ENCODE data around the gene ALDOA.

ALDOA gene

DNA sequence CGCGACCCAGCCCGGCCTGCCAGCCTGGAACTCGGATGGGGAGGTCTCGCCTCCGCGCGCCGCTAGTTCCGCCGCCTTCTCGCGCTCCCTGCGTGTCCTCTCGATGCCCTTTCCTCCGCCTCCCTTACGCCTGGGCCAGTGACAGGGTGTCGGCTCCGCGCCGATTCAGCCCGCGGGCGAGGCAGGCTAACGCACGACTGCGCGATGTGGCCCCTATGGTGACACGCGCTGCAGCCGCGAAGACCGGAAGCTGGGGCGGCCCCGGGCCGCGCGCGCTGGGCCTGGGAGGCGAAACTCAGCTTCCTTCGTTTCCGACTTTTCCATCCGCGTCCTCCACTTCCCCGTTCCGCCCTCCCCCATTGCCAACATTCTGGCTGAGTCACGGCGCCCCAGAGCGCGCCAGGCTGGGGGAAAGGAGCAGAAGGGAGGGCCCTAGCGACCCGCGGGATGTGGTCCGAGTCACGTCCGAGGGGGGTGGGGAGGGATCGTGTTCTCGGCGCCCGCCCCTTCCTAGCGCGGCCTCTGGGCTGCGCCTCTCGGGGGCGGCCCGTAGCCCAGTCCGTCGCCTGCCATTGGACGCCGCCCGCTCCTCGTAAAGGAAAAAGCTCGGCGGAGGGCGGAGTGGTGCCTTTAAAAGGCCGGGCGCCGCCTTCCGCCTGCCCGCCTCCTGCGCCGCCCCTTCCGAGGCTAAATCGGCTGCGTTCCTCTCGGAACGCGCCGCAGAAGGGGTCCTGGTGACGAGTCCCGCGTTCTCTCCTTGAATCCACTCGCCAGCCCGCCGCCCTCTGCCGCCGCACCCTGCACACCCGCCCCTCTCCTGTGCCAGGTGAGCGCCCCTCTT, at the start of gene ALDOA:
Gene ALDOA (plus strand): TSS at position 659 of the 841 bp plus-strand sequence. CDS start 1,138 bp downstream, outside the sequence.
- TF ChIP-seq TCF12 (IDR thresholded peaks at IDR 0.05; ENCODE audit: low read depth) (peak; percentile 91), TEAD4 (IDR thresholded peaks at IDR 0.05) (peak; percentile 65), NFIC (IDR thresholded peaks at IDR 0.05) (peak; percentile 49; the same call in 1 of the 2 replicates), EGR1 (IDR thresholded peaks at IDR 0.05) (peak; percentile 6; the same call in 1 of the 2 replicates), FOXM1 (IDR thresholded peaks at IDR 0.05; ENCODE audit: borderline replicate concordance, low read depth) (no peak), RAD21 (IDR thresholded peaks at IDR 0.05; ENCODE audit: low read depth) (no peak; the same call in 1 of the 2 replicates), EP300 (IDR thresholded peaks at IDR 0.05; ENCODE audit: borderline replicate concordance) (peak; percentile 69; the same call in 1 of the 2 replicates), ZBTB7A (IDR thresholded peaks at IDR 0.05; ENCODE audit: low read depth) (no peak; the same call in 1 of the 2 replicates), CREB1 (IDR thresholded peaks at IDR 0.05; ENCODE audit: low read depth) (peak; percentile 39; the same call in 1 of the 2 replicates), YY1 (IDR thresholded peaks at IDR 0.05; ENCODE audit: low read depth) (peak; percentile 10; the same call in 1 of the 2 replicates), CEBPB (IDR thresholded peaks at IDR 0.05) (no peak), TAF1 (IDR thresholded peaks at IDR 0.05; ENCODE audit: low read depth) (peak; percentile 78)
- TF ChIP-seq, protein P1, sequence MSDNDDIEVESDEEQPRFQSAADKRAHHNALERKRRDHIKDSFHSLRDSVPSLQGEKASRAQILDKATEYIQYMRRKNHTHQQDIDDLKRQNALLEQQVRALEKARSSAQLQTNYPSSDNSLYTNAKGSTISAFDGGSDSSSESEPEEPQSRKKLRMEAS (IDR thresholded peaks at IDR 0.05): peak; percentile 95
- TF ChIP-seq, protein P2, sequence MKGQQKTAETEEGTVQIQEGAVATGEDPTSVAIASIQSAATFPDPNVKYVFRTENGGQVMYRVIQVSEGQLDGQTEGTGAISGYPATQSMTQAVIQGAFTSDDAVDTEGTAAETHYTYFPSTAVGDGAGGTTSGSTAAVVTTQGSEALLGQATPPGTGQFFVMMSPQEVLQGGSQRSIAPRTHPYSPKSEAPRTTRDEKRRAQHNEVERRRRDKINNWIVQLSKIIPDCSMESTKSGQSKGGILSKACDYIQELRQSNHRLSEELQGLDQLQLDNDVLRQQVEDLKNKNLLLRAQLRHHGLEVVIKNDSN (IDR thresholded peaks at IDR 0.05): peak; percentile 35; the same call in 1 of the 2 replicates
- TF ChIP-seq, protein P3, sequence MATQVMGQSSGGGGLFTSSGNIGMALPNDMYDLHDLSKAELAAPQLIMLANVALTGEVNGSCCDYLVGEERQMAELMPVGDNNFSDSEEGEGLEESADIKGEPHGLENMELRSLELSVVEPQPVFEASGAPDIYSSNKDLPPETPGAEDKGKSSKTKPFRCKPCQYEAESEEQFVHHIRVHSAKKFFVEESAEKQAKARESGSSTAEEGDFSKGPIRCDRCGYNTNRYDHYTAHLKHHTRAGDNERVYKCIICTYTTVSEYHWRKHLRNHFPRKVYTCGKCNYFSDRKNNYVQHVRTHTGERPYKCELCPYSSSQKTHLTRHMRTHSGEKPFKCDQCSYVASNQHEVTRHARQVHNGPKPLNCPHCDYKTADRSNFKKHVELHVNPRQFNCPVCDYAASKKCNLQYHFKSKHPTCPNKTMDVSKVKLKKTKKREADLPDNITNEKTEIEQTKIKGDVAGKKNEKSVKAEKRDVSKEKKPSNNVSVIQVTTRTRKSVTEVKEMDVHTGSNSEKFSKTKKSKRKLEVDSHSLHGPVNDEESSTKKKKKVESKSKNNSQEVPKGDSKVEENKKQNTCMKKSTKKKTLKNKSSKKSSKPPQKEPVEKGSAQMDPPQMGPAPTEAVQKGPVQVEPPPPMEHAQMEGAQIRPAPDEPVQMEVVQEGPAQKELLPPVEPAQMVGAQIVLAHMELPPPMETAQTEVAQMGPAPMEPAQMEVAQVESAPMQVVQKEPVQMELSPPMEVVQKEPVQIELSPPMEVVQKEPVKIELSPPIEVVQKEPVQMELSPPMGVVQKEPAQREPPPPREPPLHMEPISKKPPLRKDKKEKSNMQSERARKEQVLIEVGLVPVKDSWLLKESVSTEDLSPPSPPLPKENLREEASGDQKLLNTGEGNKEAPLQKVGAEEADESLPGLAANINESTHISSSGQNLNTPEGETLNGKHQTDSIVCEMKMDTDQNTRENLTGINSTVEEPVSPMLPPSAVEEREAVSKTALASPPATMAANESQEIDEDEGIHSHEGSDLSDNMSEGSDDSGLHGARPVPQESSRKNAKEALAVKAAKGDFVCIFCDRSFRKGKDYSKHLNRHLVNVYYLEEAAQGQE (IDR thresholded peaks at IDR 0.05; ENCODE audit: low read depth): no peak

DNA sequence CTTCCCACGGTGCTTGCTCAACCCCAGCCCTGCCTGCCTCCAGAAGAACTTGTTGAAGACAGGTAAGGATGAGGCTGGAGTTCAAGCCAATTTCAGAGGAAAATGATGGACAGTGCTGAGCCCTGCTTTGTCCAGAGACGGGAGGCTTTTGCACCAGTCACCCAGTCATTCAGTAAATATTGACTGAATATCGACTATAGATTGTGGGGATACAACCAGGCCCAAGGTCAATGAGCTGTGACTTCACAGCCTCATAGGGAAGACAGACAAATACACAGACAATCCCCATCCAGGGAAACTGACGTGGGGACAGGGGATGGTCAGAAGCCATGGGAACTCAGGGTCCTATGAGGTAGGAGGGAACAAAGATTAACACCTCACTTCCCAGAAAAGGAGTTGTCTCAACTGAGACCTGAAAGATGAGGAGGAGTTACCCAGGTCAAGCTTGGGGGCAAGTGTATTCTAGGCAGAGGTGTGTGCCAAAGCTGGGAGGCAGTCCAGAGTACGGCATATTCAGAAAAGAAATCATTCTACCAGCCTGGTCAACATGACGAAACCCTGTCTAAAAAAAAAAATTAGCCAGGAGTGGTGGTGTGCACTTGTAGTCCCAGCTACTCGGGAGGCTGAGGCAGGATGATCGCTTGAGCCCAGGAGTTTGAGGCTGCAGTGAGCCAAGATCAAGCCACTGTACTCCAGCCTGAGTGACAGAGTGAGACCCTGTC, 48.8 kb upstream of the ALDOA start:
- TF ChIP-seq TAF1 (IDR thresholded peaks at IDR 0.05; ENCODE audit: low read depth) (no peak), FOXM1 (IDR thresholded peaks at IDR 0.05; ENCODE audit: borderline replicate concordance, low read depth) (no peak), TCF12 (IDR thresholded peaks at IDR 0.05; ENCODE audit: low read depth) (no peak), CEBPB (IDR thresholded peaks at IDR 0.05) (no peak), RAD21 (IDR thresholded peaks at IDR 0.05; ENCODE audit: low read depth) (no peak), ZBTB7A (IDR thresholded peaks at IDR 0.05; ENCODE audit: low read depth) (no peak), YY1 (IDR thresholded peaks at IDR 0.05; ENCODE audit: low read depth) (no peak), EP300 (IDR thresholded peaks at IDR 0.05; ENCODE audit: borderline replicate concordance) (no peak), TEAD4 (IDR thresholded peaks at IDR 0.05) (no peak), EGR1 (IDR thresholded peaks at IDR 0.05) (no peak), CREB1 (IDR thresholded peaks at IDR 0.05; ENCODE audit: low read depth) (no peak), NFIC (IDR thresholded peaks at IDR 0.05) (no peak)
- TF ChIP-seq, protein P2 (IDR thresholded peaks at IDR 0.05): no peak
- TF ChIP-seq, protein P1 (IDR thresholded peaks at IDR 0.05): no peak
- TF ChIP-seq, protein P3 (IDR thresholded peaks at IDR 0.05; ENCODE audit: low read depth): no peak

DNA sequence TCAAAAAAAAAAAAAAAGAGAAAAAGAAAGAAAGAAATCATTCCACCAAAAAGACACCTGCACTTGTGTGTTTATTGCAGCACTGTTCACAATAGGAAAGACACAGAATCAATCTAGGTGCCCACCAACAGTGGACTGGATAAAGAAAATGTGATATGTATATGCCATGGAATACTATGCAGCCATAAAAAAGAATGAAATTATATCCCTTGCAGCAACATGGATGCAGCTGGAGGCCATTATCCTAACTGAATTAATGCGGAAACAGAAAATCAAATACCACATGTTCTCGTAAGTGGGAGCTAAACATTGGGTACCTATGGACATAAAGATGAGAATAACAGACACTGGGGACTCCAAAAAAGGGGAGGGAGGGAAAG, 48.3 kb upstream of the ALDOA start:
- TF ChIP-seq CREB1 (IDR thresholded peaks at IDR 0.05; ENCODE audit: low read depth): no peak
- TF ChIP-seq TCF12 (IDR thresholded peaks at IDR 0.05; ENCODE audit: low read depth): no peak
- TF ChIP-seq FOXM1 (IDR thresholded peaks at IDR 0.05; ENCODE audit: borderline replicate concordance, low read depth): no peak
- TF ChIP-seq NFIC (IDR thresholded peaks at IDR 0.05): no peak
- no peak for TF ChIP-seq RAD21 (IDR thresholded peaks at IDR 0.05; ENCODE audit: low read depth)
- TF ChIP-seq, protein P2 (IDR thresholded peaks at IDR 0.05): no peak
- no peak for TF ChIP-seq CEBPB (IDR thresholded peaks at IDR 0.05)
- TF ChIP-seq ZBTB7A (IDR thresholded peaks at IDR 0.05; ENCODE audit: low read depth): no peak
- no peak for TF ChIP-seq EGR1 (IDR thresholded peaks at IDR 0.05)
- TF ChIP-seq, protein P1 (IDR thresholded peaks at IDR 0.05): no peak
- no peak for TF ChIP-seq TAF1 (IDR thresholded peaks at IDR 0.05; ENCODE audit: low read depth)
- TF ChIP-seq TEAD4 (IDR thresholded peaks at IDR 0.05): no peak

DNA sequence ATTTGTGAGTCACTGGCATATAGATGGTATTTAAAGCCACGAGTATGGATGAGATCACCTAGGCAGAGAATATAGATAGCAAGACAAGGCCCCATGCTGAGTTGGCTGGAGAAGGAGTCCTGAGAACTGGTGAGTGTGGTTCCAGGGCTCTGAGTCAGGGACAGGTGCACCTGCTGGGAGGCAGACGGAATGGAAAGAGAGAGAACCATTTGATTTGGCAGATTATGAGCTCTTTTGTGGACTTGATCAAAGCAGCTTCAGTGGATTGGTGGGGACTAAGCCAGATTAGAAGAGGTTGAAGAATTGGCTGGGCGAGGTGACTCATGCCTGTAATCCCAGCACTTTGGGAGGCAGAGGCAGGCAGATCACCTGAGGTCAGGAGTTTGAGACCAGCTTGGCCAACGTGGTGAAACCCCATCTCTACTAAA, 46.8 kb upstream of the ALDOA start:
- TF ChIP-seq, protein P2 (IDR thresholded peaks at IDR 0.05): 0 out of 2 replicates have a peak, but pooled peaks have one; percentile 22
- peak; percentile 36; the same call in 1 of the 2 replicates for TF ChIP-seq TEAD4 (IDR thresholded peaks at IDR 0.05)
- peak; percentile 14; the same call in 1 of the 2 replicates for TF ChIP-seq CEBPB (IDR thresholded peaks at IDR 0.05)
- TF ChIP-seq, protein P1 (IDR thresholded peaks at IDR 0.05): 0 out of 2 replicates have a peak, but pooled peaks have one; percentile 22
- no peak for TF ChIP-seq ZBTB7A (IDR thresholded peaks at IDR 0.05; ENCODE audit: low read depth)
- TF ChIP-seq EP300 (IDR thresholded peaks at IDR 0.05; ENCODE audit: borderline replicate concordance): peak; percentile 67
- TF ChIP-seq RAD21 (IDR thresholded peaks at IDR 0.05; ENCODE audit: low read depth): no peak
- no peak for TF ChIP-seq EGR1 (IDR thresholded peaks at IDR 0.05)
- TF ChIP-seq YY1 (IDR thresholded peaks at IDR 0.05; ENCODE audit: low read depth): 0 out of 2 replicates have a peak, but pooled peaks have one; percentile 12
- 0 out of 2 replicates have a peak, but pooled peaks have one; percentile 24 for TF ChIP-seq FOXM1 (IDR thresholded peaks at IDR 0.05; ENCODE audit: borderline replicate concordance, low read depth)
- TF ChIP-seq NFIC (IDR thresholded peaks at IDR 0.05): peak; percentile 72
- TF ChIP-seq, protein P3 (IDR thresholded peaks at IDR 0.05; ENCODE audit: low read depth): no peak
- TF ChIP-seq CREB1 (IDR thresholded peaks at IDR 0.05; ENCODE audit: low read depth): no peak
- no peak for TF ChIP-seq TAF1 (IDR thresholded peaks at IDR 0.05; ENCODE audit: low read depth)
- TF ChIP-seq TCF12 (IDR thresholded peaks at IDR 0.05; ENCODE audit: low read depth): peak; percentile 71

Data from Ishikawa (cell line).